Muscle of leg (tissue), 11 donors: ENCODE results near the gene FMNL2. TPM values are rescaled to one million over a fixed set of nuclear protein-coding genes. Genes with fewer than 3 reads are reported as not detected.

Experiments used
- DNase-seq: peaks from one replicate; pipeline ENCODE4 v3.0.0; 2013
- H3K27ac ChIP-seq: one replicate; pipeline ENCODE4 v1.5.1; 2013; ENCODE audit warnings: mild to moderate bottlenecking, low read length, control low read depth
- H3K27me3 ChIP-seq: one replicate; pipeline ENCODE4 v1.6.1; 2013; ENCODE audit warnings: low read length; ENCODE audit not compliant: control insufficient read depth, insufficient read depth
- H3K36me3 ChIP-seq: one replicate; pipeline ENCODE4 v1.6.1; 2013; ENCODE audit warnings: low read length; ENCODE audit not compliant: control insufficient read depth, insufficient read depth
- H3K4me1 ChIP-seq: one replicate; pipeline ENCODE4 v1.6.1; 2013; ENCODE audit warnings: low read length; ENCODE audit not compliant: control insufficient read depth, insufficient read depth
- H3K4me3 ChIP-seq: one replicate; pipeline ENCODE4 v1.5.1; 2013; ENCODE audit warnings: low read length, control low read depth
- H3K9me3 ChIP-seq: replicated peaks from 2 replicates; pipeline ENCODE4 v1.6.1; 2013; ENCODE audit warnings: low read depth, low read length; ENCODE audit not compliant: control insufficient read depth
- WGBS: methylation state at CpG from one replicate; pipeline ENCODE4 v1.1.5; 2013; ENCODE audit warnings: missing lambda C conversion rate; ENCODE audit not compliant: insufficient coverage; 5-methylcytosine and 5-hydroxymethylcytosine counted together
- polyA plus RNA-seq, 8 donors: library from polyadenylated mRNA; unstranded; fragments of 120-200 nt; gene quantifications; one replicate each; pipeline versions ENCODE4 v1.2.1 to v1.2.3, GENCODE V29; 2013; ENCODE audit warnings: inconsistent platforms in 1 of 8, low replicate concordance in 1 of 8; ENCODE audit not compliant: insufficient read length in 8 of 8, insufficient read depth in 1 of 8
- total RNA-seq: library from RNA; stranded (reverse); fragments of 120-200 nt; gene quantifications from one replicate; pipeline ENCODE4 v1.2.4, GENCODE V29; 2013

Gene FMNL2
- total and polyA plus RNA-seq, 9 donors: 21.5 to 36.1 (median 24.1) TPM

GRCh38 chr2:152453129-152453911, 118.3 kb downstream of the FMNL2 start:
- no peaks in the 10 kb centered on the region for H3K4me1 ChIP-seq
- DNase-seq: no peak
- no peak overlapping the region for H3K27ac ChIP-seq
- H3K36me3 ChIP-seq: no peaks in the 10 kb centered on the region
- no peaks in the 10 kb centered on the region for H3K9me3 ChIP-seq
- no peaks in the 10 kb centered on the region for H3K27me3 ChIP-seq
- no peak overlapping the region for H3K4me3 ChIP-seq
- 71% methylated on average over 5 of the region's 9 CpGs for WGBS

- 100% methylated on average over 1 of the region's 1 CpG for WGBS
- no peak overlapping the region for H3K27ac ChIP-seq
- DNase-seq: no peak
- H3K27me3 ChIP-seq: no peaks in the 10 kb centered on the region
- no peaks in the 10 kb centered on the region for H3K4me1 ChIP-seq
- no peaks in the 10 kb centered on the region for H3K36me3 ChIP-seq
- no peak overlapping the region for H3K4me3 ChIP-seq
- H3K9me3 ChIP-seq: no peaks in the 10 kb centered on the region
Measured at GRCh38 chr2:152454371-152454770, 119.4 kb downstream of the FMNL2 start.

- Histone ChIP-seq H3K4me3 (no peak overlapping the region), H3K27ac (no peak overlapping the region), H3K36me3 (no peaks in the 10 kb centered on the region), H3K9me3 (no peaks in the 10 kb centered on the region), H3K4me1 (no peaks in the 10 kb centered on the region), H3K27me3 (no peaks in the 10 kb centered on the region)
- DNase-seq: no peak
- 50% methylated on average over 1 of the region's 1 CpG for WGBS
Measured at GRCh38 chr2:152454960-152455359, 120.0 kb downstream of the FMNL2 start.

GRCh38 chr2:152455738-152456137, 120.8 kb downstream of the FMNL2 start:
- Histone ChIP-seq H3K4me3 (no peak overlapping the region), H3K27me3 (no peaks in the 10 kb centered on the region), H3K36me3 (no peaks in the 10 kb centered on the region), H3K9me3 (no peaks in the 10 kb centered on the region), H3K4me1 (no peaks in the 10 kb centered on the region), H3K27ac (no peak overlapping the region)
- no peak for DNase-seq
- WGBS: 93% methylated on average over 3 of the region's 6 CpGs

GRCh38 chr2:152456262-152456661, 121.3 kb downstream of the FMNL2 start:
- no peak for DNase-seq
- no peaks in the 10 kb centered on the region for H3K27me3 ChIP-seq
- no peak overlapping the region for H3K4me3 ChIP-seq
- H3K9me3 ChIP-seq: no peaks in the 10 kb centered on the region
- WGBS: 100% methylated on average over 2 of the region's 3 CpGs
- H3K4me1 ChIP-seq: no peaks in the 10 kb centered on the region
- no peaks in the 10 kb centered on the region for H3K36me3 ChIP-seq
- H3K27ac ChIP-seq: no peak overlapping the region

- Histone ChIP-seq H3K9me3 (no peaks in the 10 kb centered on the region), H3K4me3 (no peak overlapping the region), H3K4me1 (no peaks in the 10 kb centered on the region), H3K36me3 (no peaks in the 10 kb centered on the region), H3K27me3 (no peaks in the 10 kb centered on the region), H3K27ac (no peak overlapping the region)
- 80% methylated on average over 5 of the region's 5 CpGs for WGBS
- no peak for DNase-seq
Measured at GRCh38 chr2:152458441-152458940, 123.5 kb downstream of the FMNL2 start.

GRCh38 chr2:152459091-152459490, 124.1 kb downstream of the FMNL2 start:
- peak; percentile 34 for DNase-seq
- Histone ChIP-seq H3K9me3 (no peaks in the 10 kb centered on the region), H3K4me3 (no peak overlapping the region), H3K36me3 (no peaks in the 10 kb centered on the region), H3K4me1 (no peaks in the 10 kb centered on the region), H3K27ac (no peak overlapping the region), H3K27me3 (no peaks in the 10 kb centered on the region)
- 100% methylated on average over 1 of the region's 2 CpGs for WGBS

- WGBS: 67% methylated on average over 1 of the region's 6 CpGs
- no peaks in the 10 kb centered on the region for H3K9me3 ChIP-seq
- no peaks in the 10 kb centered on the region for H3K27me3 ChIP-seq
- no peaks in the 10 kb centered on the region for H3K36me3 ChIP-seq
- no peak overlapping the region for H3K4me3 ChIP-seq
- H3K4me1 ChIP-seq: peaks cover 12% of the 10 kb centered on the region
- no peak overlapping the region for H3K27ac ChIP-seq
- no peak for DNase-seq
Measured at GRCh38 chr2:152460567-152460966, 125.6 kb downstream of the FMNL2 start.

GRCh38 chr2:152462120-152462519, 127.1 kb downstream of the FMNL2 start:
- Histone ChIP-seq H3K27ac (no peak overlapping the region), H3K4me1 (peaks cover 23% of the 10 kb centered on the region), H3K36me3 (no peaks in the 10 kb centered on the region), H3K4me3 (no peak overlapping the region), H3K27me3 (no peaks in the 10 kb centered on the region), H3K9me3 (no peaks in the 10 kb centered on the region)
- no peak for DNase-seq
- WGBS: 100% methylated on average over 2 of the region's 3 CpGs

- no peaks in the 10 kb centered on the region for H3K36me3 ChIP-seq
- peaks cover 29% of the 10 kb centered on the region for H3K4me1 ChIP-seq
- no peak for DNase-seq
- H3K27me3 ChIP-seq: no peaks in the 10 kb centered on the region
- no peak overlapping the region for H3K27ac ChIP-seq
- H3K4me3 ChIP-seq: no peak overlapping the region
- 100% methylated on average over 1 of the region's 5 CpGs for WGBS
- H3K9me3 ChIP-seq: no peaks in the 10 kb centered on the region
Measured at GRCh38 chr2:152462779-152463178, 127.8 kb downstream of the FMNL2 start.
